ENCODE results near the gene ALKAL2. TPM values are rescaled to one million over a fixed set of nuclear protein-coding genes. Genes with fewer than 3 reads are reported as not detected.

ALKAL2 gene
- total RNA-seq, 1 donor from 2014 or later = not detected

DNA sequence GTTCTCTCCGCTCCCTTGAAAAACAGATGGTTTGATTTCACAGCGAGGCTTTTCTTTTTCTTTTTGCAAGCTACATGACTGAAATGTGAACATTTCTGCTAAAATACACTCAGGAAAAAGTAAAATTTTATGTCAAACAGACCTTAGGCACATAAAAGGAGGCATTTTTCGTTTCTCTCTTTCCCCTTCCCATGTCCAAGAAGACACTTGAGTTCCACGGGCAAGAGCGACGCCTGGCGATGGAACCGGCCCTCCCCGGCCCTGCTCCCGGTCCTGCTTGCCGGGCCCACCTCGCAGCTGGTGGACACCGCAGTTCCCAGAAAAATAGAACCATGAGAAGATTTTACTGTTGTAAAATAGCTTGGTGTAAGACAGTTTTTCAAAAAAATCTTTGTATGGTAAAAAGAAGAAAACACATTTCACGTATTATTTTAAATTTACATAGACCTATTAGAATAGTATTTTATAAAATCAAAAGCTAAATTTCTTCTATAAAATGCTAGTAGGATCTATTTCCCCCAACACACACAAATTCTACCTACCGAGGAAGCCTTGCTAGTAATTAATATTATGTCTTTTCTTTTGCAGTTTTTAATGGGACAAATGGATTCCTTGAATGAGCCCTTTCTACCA is 2.3 kb upstream of the ALKAL2 start:
- peak; percentile 15 for DNase-seq (ENCODE audit: low read depth, low spot score)

GRCh38 chr2:289362-290089 is 1.6 kb upstream of the ALKAL2 start:
- no peak for DNase-seq (ENCODE audit: low read depth, low spot score)

- no peak for DNase-seq (ENCODE audit: low read depth, low spot score)
Measured at GRCh38 chr2:288758-289361, 969 bp upstream of the ALKAL2 start.

DNA sequence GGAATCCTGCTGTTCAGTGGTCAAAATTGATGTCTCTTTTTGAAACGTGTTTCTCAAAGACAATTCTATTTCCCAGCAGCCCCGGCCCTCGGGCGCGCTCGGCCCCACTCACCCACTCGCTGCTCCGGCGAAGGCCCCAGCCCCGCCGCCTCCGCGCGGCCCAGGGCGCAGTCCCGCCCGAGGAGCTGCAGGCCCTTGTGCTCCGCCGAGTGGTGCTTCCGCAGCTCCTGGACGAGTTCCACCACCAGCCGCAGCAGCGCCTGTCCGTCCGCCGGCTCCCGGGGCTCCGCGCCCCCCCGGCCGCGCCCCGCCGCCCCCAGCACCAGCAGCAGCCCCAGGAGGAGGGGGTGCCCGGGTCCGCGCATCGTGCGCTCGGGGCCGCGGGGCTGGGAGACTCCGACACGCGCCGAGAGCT is 413 bp downstream of the ALKAL2 start:
- DNase-seq (ENCODE audit: low read depth, low spot score) = no peak

GRCh38 chr2:286774-287392 is 1.0 kb downstream of the ALKAL2 start:
- DNase-seq (ENCODE audit: low read depth, low spot score) = no peak

DNA sequence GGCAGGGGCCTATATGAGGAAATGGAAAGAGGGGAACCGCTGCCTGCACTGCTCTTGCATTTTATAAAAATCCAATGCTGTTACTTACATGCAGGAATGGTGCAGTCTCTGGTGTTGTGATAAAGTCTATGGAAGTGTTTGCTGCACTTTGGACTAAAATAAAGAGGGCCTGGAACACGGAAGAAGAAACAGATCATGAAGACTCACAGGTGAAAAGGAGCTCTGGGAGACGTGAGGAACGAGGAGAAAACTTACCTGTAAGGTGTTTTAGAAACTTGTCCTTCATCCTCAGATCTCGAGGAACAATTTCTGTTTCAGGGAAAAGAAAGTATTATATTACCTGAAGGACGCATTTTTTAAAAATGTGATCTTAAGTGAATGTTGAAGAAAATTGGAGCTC is 1.9 kb downstream of the ALKAL2 start:
- DNase-seq (ENCODE audit: low read depth, low spot score) = no peak

- no peak for DNase-seq (ENCODE audit: low read depth, low spot score)
Measured at GRCh38 chr2:285531-285930, 2.4 kb downstream of the ALKAL2 start.

DNA sequence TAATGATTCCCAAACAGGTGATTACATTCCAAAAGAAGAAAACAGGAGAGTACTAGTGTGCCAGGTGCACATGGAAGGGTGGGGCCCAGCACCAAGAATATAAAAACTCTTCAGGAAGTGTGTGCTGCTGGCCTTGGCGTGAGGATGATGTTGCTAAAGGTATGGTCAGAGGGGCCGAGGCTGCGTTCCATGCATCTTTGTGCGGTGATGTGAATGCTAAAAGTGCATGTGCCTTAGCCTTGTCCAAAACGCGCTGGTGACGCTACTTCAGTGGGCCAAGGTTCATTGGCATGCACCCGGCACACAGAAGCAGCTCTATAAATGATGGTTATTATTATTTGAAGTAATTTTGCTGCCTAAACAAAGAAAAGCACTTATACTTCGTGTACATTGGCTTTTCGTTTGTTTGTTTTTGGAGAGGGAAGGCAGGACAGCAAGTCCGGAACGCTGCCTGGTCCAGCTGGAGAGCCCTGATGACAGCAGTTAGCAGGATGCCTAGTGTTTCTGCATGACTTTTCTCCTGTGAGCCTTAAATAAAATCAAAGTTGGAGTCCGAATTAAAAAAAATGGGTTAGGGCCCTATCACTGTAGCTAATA is 2.9 kb downstream of the ALKAL2 start:
- no peak for DNase-seq (ENCODE audit: low read depth, low spot score)

- no peak for DNase-seq (ENCODE audit: low read depth, low spot score)
Measured at GRCh38 chr2:283996-284794, 3.7 kb downstream of the ALKAL2 start.

DNA sequence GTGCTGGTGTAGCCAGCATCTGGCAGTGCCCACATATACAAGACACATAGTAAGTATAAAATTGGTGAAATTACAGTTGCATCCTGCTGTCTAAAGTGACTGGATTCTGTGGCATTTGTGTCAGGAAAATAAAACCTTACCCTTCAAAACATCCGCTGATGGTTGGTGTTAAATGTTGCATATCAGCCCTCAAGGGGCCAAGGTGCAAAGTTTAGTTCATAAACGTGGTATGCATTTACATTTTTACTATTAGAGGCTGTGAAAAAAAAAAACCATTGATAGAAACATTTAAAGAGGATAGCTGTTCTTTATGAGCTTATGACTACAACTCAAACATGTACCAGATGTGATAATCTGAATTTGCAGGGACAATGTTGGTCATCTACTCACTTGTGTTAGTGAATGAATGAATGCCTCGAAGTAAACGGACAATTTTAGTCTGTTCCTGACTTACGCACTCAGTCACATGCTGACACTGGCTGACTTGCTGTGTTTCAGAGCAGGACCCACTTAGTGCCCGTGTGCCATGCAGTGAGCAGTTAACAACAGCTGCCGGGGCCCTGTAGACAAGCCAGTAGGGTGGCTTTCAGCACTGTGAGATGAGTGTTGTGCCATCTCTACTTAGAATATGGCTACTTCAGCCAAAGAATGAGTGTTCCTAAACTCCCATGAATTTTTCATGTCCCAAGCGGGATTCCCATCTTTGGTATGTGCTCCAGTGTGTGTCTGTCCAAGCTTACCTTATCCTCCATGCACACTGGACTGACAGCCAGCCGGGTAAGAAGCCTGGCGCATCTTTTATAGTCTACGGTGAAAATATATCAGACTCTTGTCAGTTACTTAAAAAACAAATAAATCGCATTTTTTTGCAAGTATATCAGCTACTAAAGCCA is 5.3 kb downstream of the ALKAL2 start:
- DNase-seq (ENCODE audit: low read depth, low spot score) = no peak

- DNase-seq (ENCODE audit: low read depth, low spot score) = no peak
Measured at GRCh38 chr2:281381-281780, 6.5 kb downstream of the ALKAL2 start.

DNA sequence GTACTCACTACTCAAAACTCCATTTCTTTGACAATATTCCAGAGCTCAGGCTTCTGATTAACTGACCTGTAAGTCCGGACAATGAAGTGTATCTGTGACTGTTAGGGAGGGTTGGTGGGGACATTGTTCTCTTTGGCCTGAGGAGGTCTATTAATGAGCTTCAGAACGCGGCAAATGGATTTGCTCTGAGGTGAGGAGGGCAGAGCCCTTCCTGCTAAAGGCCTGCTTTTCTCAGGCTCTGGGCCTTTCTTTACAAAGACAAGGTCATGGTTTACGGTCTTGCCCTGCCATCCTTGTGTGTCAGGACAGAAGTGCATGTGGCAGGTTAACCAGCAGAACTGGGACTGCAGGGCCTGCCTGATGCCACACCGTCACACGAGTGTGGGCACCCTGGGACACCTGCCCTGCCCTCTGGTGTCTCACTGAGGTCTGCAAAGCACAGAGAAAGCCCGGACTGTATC is 7.2 kb downstream of the ALKAL2 start:
- DNase-seq (ENCODE audit: low read depth, low spot score) = no peak

GRCh38 chr2:279956-280649 is 7.8 kb downstream of the ALKAL2 start:
- no peak for DNase-seq (ENCODE audit: low read depth, low spot score)

GRCh38 chr2:279366-279765 is 8.5 kb downstream of the ALKAL2 start:
- DNase-seq (ENCODE audit: low read depth, low spot score) = no peak

GRCh38 chr2:278927-279320 is 9.0 kb downstream of the ALKAL2 start:
- no peak for DNase-seq (ENCODE audit: low read depth, low spot score)

DNA sequence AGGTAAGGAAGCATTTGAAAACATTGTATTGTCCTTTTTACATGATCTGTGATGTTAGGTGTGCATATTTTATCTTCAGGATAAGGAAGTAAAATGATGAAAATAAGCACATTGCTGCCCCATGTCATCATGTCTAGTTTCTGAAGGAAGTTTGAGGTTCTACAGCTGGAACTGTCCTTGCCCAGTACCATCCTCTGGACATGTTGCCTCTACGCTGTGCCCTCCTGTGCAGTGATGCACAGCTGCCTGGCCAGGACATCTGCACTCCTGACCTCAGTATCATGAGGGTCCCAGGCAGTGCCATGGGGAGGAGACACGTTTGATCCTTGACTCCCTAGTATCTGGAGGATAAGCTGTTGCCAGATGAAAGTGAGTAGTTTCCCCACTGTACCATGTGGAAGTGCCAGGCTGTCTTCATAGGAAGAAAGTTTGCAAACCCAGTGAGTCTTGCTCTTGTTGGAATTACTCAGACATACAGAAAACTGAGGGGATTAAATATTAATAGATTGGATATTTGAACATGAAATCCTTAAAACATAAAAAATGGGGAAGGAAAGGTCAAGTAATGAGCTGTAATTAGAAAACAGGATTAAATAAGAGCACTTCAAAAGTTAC is 9.5 kb downstream of the ALKAL2 start:
- no peak for DNase-seq (ENCODE audit: low read depth, low spot score)

DNA sequence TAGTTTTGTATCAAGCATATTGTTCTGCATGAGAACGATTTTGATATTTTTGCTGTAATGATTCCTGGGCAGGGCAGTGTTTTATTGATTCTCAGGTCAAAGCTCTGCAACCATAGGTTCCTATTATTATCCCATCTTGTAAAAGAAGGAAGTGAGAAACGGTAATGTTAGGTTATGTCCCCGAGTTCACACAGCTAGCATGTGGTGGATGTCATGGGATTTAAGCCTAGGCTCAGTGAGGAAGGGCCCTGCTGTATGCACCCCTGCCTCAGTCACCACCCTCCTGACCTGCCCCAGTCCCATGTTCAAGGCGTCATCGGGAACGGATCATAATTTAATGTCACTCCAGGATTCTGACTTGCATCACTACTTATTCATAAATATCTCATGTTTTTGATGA is 12.4 kb downstream of the ALKAL2 start:
- no peak for DNase-seq (ENCODE audit: low read depth, low spot score)

DNA sequence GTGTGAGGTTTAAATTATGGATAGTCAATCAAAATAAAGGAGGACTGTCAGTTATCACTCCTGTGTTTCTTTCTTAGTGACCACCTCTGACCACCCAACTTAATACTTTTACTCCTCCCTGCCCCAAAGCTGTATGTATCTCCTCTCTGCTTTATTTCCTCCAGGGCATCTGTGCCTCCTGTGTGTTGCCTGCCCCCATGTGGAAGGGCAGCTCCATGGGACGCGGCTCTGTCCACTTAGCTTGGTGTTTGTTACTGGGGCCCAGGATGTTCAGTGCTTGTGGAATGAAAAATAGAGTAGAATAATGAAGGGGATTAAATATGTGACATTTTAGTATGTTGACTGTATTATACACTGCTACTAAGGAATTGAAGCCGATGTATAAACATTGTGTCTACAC is 13.4 kb downstream of the ALKAL2 start:
- DNase-seq (ENCODE audit: low read depth, low spot score) = no peak

DNA sequence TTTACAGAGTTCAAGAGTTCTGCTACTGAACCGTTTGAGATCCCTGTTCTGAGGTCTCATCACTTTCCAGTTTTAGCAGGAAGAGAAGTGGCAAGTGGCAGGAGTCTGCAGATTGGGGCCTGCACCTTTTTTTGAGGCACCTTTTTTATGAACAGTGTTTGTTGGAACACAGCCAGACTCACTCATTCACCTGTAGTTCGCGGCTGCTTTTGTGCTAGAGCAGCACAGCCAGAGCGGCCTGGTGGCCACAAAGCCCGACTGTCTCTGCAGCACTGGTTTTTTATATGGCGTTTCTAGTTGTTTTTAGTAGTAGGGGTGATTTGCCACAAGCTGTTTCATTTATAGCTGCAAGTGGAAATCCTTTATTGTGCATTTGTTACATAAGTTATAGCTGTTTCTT is 14.6 kb downstream of the ALKAL2 start:
- DNase-seq (ENCODE audit: low read depth, low spot score) = no peak
